Mesenchymal stem cell (in vitro differentiated cells and primary cell): ENCODE data around the gene MUC5B.

ENCODE experiments used
- DNase-seq: peaks from one replicate; pipeline ENCODE4 v3.0.0-alpha.2; 2013
- H2AFZ ChIP-seq: one replicate; pipeline ENCODE4 v1.6.1; 2013; ENCODE audit warnings: low read depth, mild to moderate bottlenecking, control low read depth, inconsistent platforms, low read length, moderate library complexity
- H2AK5ac ChIP-seq: 2 replicates; pipeline ENCODE4 v1.6.1; 2013; ENCODE audit warnings: low read length, moderate library complexity, mild to moderate bottlenecking, inconsistent platforms; ENCODE audit not compliant: severe bottlenecking
- H2BK120ac ChIP-seq: one replicate; pipeline ENCODE4 v1.6.1; 2013; ENCODE audit warnings: low read depth, mild to moderate bottlenecking, inconsistent platforms, low read length, moderate library complexity
- H2BK12ac ChIP-seq, 2 experiments: one replicate each; pipeline ENCODE4 v1.6.1; 2013; ENCODE audit warnings: inconsistent platforms in 2 of 2, low read length in 2 of 2, mild to moderate bottlenecking in 2 of 2, moderate library complexity in 2 of 2, control low read depth in 1 of 2
- H2BK15ac ChIP-seq: one replicate; pipeline ENCODE4 v1.6.1; 2013; ENCODE audit warnings: mild to moderate bottlenecking, low read depth, inconsistent platforms; ENCODE audit not compliant: poor library complexity, severe bottlenecking
- H2BK5ac ChIP-seq: 2 replicates; pipeline ENCODE4 v1.6.1; 2013; ENCODE audit warnings: low read depth, mild to moderate bottlenecking, low read length, control low read depth, inconsistent platforms; ENCODE audit not compliant: poor library complexity, severe bottlenecking
- H3K14ac ChIP-seq, 2 experiments: one replicate each; pipeline ENCODE4 v1.6.1; 2013; ENCODE audit warnings: inconsistent platforms in 2 of 2, low read length in 2 of 2, control low read depth in 1 of 2, mild to moderate bottlenecking in 1 of 2, moderate library complexity in 1 of 2
- H3K18ac ChIP-seq, 2 experiments: one replicate each; pipeline ENCODE4 v1.6.1; 2013; ENCODE audit warnings: inconsistent platforms in 2 of 2, low read length in 2 of 2, control low read depth in 1 of 2, low read depth in 1 of 2, mild to moderate bottlenecking in 1 of 2
- H3K23ac ChIP-seq, 2 experiments: one replicate each; pipeline ENCODE4 v1.6.1; 2013; ENCODE audit warnings: inconsistent platforms in 2 of 2, low read length in 2 of 2, mild to moderate bottlenecking in 2 of 2, moderate library complexity in 2 of 2, control low read depth in 1 of 2
- H3K27ac ChIP-seq: 2 replicates; pipeline ENCODE4 v1.5.1; 2013; ENCODE audit warnings: mild to moderate bottlenecking, moderate library complexity, low read length, control low read depth, inconsistent platforms; ENCODE audit not compliant: poor library complexity, severe bottlenecking
- H3K27me3 ChIP-seq, 2 experiments: 2 replicates each; pipeline versions ENCODE4 v1.6.1 to v1.7.0; 2013; ENCODE audit warnings: low read length in 2 of 2, mild to moderate bottlenecking in 2 of 2, moderate library complexity in 2 of 2, control low read depth in 1 of 2, inconsistent platforms in 1 of 2; ENCODE audit not compliant: control insufficient read depth in 1 of 2, insufficient read depth in 1 of 2
- H3K36me3 ChIP-seq, 2 experiments: 2 replicates each; pipeline versions ENCODE4 v1.6.1 to v1.7.0; 2013; ENCODE audit warnings: low read length in 2 of 2, control low read depth in 1 of 2, inconsistent platforms in 1 of 2, low read depth in 1 of 2, mild to moderate bottlenecking in 1 of 2; ENCODE audit not compliant: insufficient read depth in 2 of 2, control insufficient read depth in 1 of 2
- H3K4ac ChIP-seq, 2 experiments: one replicate each; pipeline ENCODE4 v1.6.1; 2013; ENCODE audit warnings: inconsistent platforms in 2 of 2, low read length in 2 of 2, mild to moderate bottlenecking in 2 of 2, moderate library complexity in 2 of 2, control low read depth in 1 of 2, low read depth in 1 of 2
- H3K4me1 ChIP-seq: 2 replicates; pipeline ENCODE4 v1.6.1; 2013; ENCODE audit warnings: low read depth, low read length, control low read depth; ENCODE audit not compliant: control insufficient read depth, insufficient read depth
- H3K4me2 ChIP-seq: 2 replicates; pipeline ENCODE4 v1.6.1; 2013; ENCODE audit warnings: low read length, mild to moderate bottlenecking, inconsistent platforms; ENCODE audit not compliant: poor library complexity, severe bottlenecking
- H3K4me3 ChIP-seq, 2 experiments: 2 replicates each; pipeline versions ENCODE4 v1.5.1 to v1.7.0; 2013; ENCODE audit warnings: low read length in 2 of 2, mild to moderate bottlenecking in 2 of 2, control low read depth in 1 of 2, low read depth in 1 of 2; ENCODE audit not compliant: insufficient read depth in 1 of 2
- H3K79me1 ChIP-seq: replicated peaks from 2 replicates; pipeline ENCODE4 v1.6.1; 2013; ENCODE audit warnings: mild to moderate bottlenecking, control low read depth, low read length, inconsistent platforms; ENCODE audit not compliant: poor library complexity, severe bottlenecking
- H3K9ac ChIP-seq: 2 replicates; pipeline ENCODE4 v1.7.0; 2013; ENCODE audit warnings: mild to moderate bottlenecking, low read length, moderate library complexity
- H3K9me3 ChIP-seq: 2 replicates; pipeline ENCODE4 v1.7.0; 2013; ENCODE audit warnings: mild to moderate bottlenecking, low read length; ENCODE audit not compliant: control insufficient read depth
- H4K8ac ChIP-seq: one replicate; pipeline ENCODE4 v1.6.1; 2013; ENCODE audit warnings: inconsistent platforms, mild to moderate bottlenecking, low read length, moderate library complexity
- H4K91ac ChIP-seq: one replicate; pipeline ENCODE4 v1.6.1; 2013; ENCODE audit warnings: mild to moderate bottlenecking, low read length, inconsistent platforms
- WGBS: methylation state at CpG from one replicate; pipeline ENCODE4 v1.1.7; 2013; ENCODE audit warnings: mixed read lengths; 5-methylcytosine and 5-hydroxymethylcytosine counted together

MUC5B gene

DNA sequence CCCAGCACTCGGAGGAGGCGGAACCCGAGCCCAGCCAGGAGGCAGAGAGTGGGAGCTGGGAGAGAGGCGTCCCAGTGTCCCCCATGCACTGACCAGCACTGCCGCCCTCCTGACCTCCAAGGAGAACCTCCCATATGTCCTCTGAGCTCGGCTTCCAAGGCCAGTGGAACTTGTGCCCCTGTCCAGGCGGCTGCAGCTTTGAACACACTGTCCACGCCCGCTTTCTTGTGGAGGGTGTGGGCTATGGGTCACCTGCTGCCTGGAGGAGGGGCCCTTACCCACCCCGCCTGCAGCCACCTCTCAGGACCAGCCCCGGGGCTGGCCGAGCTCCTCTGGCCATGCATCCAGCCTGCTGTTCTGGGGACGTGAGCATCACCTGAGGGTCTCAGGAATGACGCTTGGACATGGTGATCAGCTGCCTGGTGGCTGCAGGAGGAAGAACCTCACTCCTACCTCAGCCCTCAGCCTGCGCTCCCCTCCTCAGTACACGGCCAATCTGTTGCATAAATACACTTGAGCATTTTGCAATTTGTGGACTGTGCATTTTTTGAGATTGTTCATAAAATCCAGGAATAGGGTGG lies 22.2 kb upstream of the MUC5B start:
- H2BK15ac ChIP-seq, result no peak overlapping the region
- H2BK12ac ChIP-seq, result no peak overlapping the region
- H2BK120ac ChIP-seq, result no peak overlapping the region
- H3K4me3 ChIP-seq, result no peak overlapping the region
- H3K9me3 ChIP-seq, result no peaks in the 10 kb centered on the region
- H3K9ac ChIP-seq, result no peak overlapping the region
- peaks cover 0 to 70% of the 10 kb centered on the region in 2 experiments for H3K27me3 ChIP-seq
- no peak for DNase-seq
- H3K18ac ChIP-seq, result no peak overlapping the region
- H3K4me2 ChIP-seq, result no peak overlapping the region
- no peak overlapping the region for H4K91ac ChIP-seq
- H3K23ac ChIP-seq, result no peak overlapping the region
- no peak overlapping the region for H4K8ac ChIP-seq
- no peak overlapping the region for H3K14ac ChIP-seq
- no peak overlapping the region for H3K27ac ChIP-seq
- peaks cover 14% of the 10 kb centered on the region for H3K4me1 ChIP-seq
- H3K4ac ChIP-seq, result no peak overlapping the region
- no peak overlapping the region for H2BK5ac ChIP-seq
- 76% methylated on average over 16 of the region's 16 CpGs for WGBS
- no peak overlapping the region for H2AFZ ChIP-seq
- no peaks in the 10 kb centered on the region for H3K79me1 ChIP-seq
- H2AK5ac ChIP-seq, result no peak overlapping the region
- H3K36me3 ChIP-seq, result no peaks in the 10 kb centered on the region

DNA sequence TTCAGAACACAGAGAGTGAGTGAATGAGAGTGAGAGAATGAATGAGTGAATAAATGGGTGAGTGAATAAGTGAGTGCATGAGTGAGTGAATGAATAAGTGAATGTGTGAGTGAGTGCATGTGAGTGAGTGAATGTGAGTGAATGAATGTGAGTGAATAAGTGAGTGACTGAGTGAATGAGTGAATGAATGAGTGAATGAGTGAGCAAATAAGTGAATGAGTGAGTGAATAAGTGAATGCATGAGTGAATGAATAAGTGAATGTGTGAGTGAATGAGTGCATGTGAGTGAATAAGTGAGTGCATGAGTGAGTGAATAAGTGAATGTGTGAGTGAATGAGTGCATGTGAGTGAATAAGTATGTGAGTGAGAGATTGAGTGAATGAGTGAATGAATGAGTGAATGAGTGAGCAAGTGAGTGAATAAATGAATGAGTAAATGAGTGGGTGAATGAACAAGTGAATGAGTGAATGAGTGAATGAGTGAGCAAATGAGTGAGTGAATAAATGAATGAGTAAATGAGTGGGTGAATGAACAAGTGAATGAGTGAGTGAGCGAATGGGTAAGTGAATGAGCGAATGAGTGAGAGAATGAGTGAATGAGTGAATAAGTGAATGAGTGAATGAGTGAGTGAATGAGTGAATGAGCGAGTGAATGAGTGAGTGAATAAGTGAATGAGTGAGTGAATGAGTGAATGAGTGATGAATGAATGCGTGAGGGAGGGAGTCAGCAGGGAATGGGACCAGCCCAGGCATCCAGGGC lies 21.3 kb upstream of the MUC5B start:
- Histone ChIP-seq H3K36me3 (no peaks in the 10 kb centered on the region), H3K4me3 (no peak overlapping the region), H2BK120ac (no peak overlapping the region), H2BK15ac (no peak overlapping the region), H3K27ac (no peak overlapping the region), H3K9me3 (no peaks in the 10 kb centered on the region), H3K4ac (no peak overlapping the region), H3K23ac (no peak overlapping the region), H3K9ac (no peak overlapping the region), H3K27me3 (peaks cover 0 to 66% of the 10 kb centered on the region in 2 experiments), H4K91ac (no peak overlapping the region), H3K18ac (no peak overlapping the region), H4K8ac (no peak overlapping the region), H2AFZ (no peak overlapping the region), H3K79me1 (no peaks in the 10 kb centered on the region), H2BK12ac (no peak overlapping the region), H3K4me2 (no peak overlapping the region), H3K4me1 (peaks cover 14% of the 10 kb centered on the region), H2AK5ac (no peak overlapping the region), H3K14ac (no peak overlapping the region), H2BK5ac (no peak overlapping the region)
- peak; percentile 1 for DNase-seq
- 79% methylated on average over 4 of the region's 4 CpGs for WGBS

- Histone ChIP-seq H3K4me1 (peaks cover 14% of the 10 kb centered on the region), H3K36me3 (no peaks in the 10 kb centered on the region), H3K14ac (no peak overlapping the region), H3K79me1 (no peaks in the 10 kb centered on the region), H3K18ac (no peak overlapping the region), H4K8ac (no peak overlapping the region), H2BK120ac (no peak overlapping the region), H3K27ac (no peak overlapping the region), H3K4ac (no peak overlapping the region), H3K23ac (no peak overlapping the region), H2BK15ac (no peak overlapping the region), H3K4me2 (no peak overlapping the region), H2BK5ac (no peak overlapping the region), H3K9me3 (no peaks in the 10 kb centered on the region), H2BK12ac (no peak overlapping the region), H2AFZ (no peak overlapping the region), H3K9ac (no peak overlapping the region), H3K27me3 (peaks cover 0 to 62% of the 10 kb centered on the region in 2 experiments), H2AK5ac (no peak overlapping the region), H3K4me3 (no peak overlapping the region), H4K91ac (no peak overlapping the region)
- WGBS, result 69% methylated on average over 18 of the region's 18 CpGs
- DNase-seq, result no peak
Observed at GRCh38 chr11:1202154-1202775, 20.6 kb upstream of the MUC5B start.

GRCh38 chr11:1202776-1203504 lies 19.9 kb upstream of the MUC5B start:
- H4K91ac ChIP-seq, result no peak overlapping the region
- H3K79me1 ChIP-seq, result no peaks in the 10 kb centered on the region
- H3K27ac ChIP-seq, result no peak overlapping the region
- no peak overlapping the region for H2BK5ac ChIP-seq
- no peak overlapping the region for H2BK15ac ChIP-seq
- H3K4me2 ChIP-seq, result no peak overlapping the region
- no peaks in the 10 kb centered on the region for H3K9me3 ChIP-seq
- no peak overlapping the region for H2BK120ac ChIP-seq
- no peak overlapping the region for H3K4me3 ChIP-seq
- H3K9ac ChIP-seq, result peak overlapping the region; percentile 48
- no peak overlapping the region for H4K8ac ChIP-seq
- DNase-seq, result peak; percentile 17
- H3K14ac ChIP-seq, result no peak overlapping the region
- H3K23ac ChIP-seq, result no peak overlapping the region
- WGBS, result 49% methylated on average over 32 of the region's 32 CpGs
- peaks cover 14% of the 10 kb centered on the region for H3K4me1 ChIP-seq
- no peak overlapping the region for H2BK12ac ChIP-seq
- H3K4ac ChIP-seq, result no peak overlapping the region
- H3K18ac ChIP-seq, result no peak overlapping the region
- H3K27me3 ChIP-seq, result peaks cover 0 to 66% of the 10 kb centered on the region in 2 experiments
- H2AFZ ChIP-seq, result no peak overlapping the region
- H3K36me3 ChIP-seq, result no peaks in the 10 kb centered on the region
- no peak overlapping the region for H2AK5ac ChIP-seq
